Measurements from ENCODE around the gene TMEM184B.

DNA sequence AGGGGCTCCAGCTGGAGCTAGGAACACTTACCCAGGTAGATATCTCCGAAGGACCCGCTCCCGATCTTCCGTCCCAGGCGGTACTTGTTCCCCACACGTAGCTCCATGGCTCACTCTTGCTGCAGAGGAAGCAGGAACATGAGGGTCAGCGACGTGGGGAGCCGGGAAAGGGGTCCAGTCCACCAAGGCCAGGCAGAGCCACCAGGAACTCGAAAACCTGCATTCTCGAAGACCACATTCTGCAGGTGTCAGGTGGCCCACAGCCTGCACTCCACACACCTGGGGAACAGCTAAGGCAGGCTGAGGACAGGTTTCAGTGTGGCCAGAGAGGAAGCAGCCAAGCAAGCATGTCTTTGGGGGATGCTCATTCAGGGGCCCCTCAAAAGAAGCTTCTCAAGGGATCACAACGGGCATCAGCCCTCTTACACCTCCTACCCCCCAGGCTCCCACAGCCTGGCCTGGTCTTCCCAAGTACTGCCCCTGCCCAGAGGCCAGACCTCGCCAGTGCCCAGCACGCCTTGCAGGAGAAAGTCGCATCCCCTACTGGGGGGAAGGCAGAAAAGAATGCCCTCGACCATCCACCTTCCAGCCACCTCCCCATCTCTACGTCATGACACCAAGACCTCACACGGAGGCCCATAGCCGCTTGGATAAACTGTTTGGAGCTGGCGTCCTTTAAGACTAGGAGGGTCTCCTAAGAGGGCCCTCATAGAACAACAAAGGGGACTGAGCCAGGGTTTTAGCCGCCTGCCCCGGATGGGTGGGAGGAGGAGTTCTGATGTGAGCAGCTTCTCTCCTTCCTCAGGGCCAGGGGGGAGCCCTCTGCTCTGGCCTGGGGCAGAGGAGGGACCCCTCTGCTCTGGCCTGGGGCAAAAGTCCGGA, 41.5 kb upstream of the TMEM184B start:
- TF ChIP-seq CTCF (IDR thresholded peaks at IDR 0.05), result no peak
- no peak for TF ChIP-seq POLR2AphosphoS5 (IDR thresholded peaks at IDR 0.05)
- peak; percentile 28 for TF ChIP-seq POLR2A (IDR thresholded peaks at IDR 0.05)
- no peak for TF ChIP-seq EP300 (IDR thresholded peaks at IDR 0.05; ENCODE audit: low read depth)
